GM12892 (cell line): ENCODE results near the gene HP1BP3.

Source experiments
- POLR2A ChIP-seq: IDR thresholded peaks from 2 replicates; pipeline ENCODE4 v1.6.1; 2011; ENCODE audit warnings: low read depth, low read length, control low read depth
- POLR2AphosphoS5 ChIP-seq: IDR thresholded peaks from 2 replicates; pipeline ENCODE4 v1.6.1; 2011; ENCODE audit warnings: low read depth, low read length, control low read depth

DNA sequence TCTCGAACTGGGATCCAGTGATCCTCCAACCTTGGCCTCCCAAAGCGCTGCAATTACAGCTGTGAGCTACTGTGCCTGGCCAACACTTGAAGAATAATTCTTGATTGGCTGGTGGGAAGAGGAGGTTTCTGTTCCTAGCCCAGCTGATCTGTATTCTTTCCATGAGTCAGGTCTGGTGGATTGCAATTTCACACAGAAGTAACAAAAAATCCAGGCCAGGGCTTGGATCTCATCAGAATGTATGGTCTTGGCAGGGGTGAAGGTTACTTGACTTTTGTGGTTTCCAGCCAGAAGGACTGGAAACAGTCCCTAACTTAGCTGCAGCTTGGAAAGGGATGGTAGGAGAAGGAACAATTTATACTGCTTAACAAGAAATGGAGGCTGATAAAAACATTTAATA is 5.1 kb upstream of the HP1BP3 start:
- TF ChIP-seq POLR2A (no peak), POLR2AphosphoS5 (no peak)
